Measurements from ENCODE around the gene TSPAN13. TPM values are rescaled to one million over a fixed set of nuclear protein-coding genes. Genes with fewer than 3 reads are reported as not detected.

Gene TSPAN13
- total RNA-seq, 2 donors from 2014 or later: 24.7 to 50.8 TPM

DNA sequence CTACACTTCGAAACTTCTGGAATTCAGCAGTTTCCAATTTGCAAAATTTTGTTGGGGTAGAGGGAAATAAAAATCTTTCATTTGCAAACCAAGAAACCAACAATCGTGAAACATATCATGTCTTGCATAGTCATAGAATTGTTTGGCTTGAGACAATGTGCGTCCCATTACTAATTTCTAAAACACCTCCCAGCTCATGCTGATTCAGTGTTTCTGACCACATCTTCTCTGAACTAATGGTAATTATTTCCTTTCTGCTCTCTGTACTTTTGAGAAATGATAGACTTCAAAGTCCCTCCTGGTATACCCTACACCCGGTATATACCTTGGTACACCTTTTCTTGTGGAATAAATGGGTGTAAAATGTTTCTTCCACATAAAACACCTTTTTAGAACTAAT is 41.8 kb upstream of the TSPAN13 start:
- no peak for DNase-seq

GRCh38 chr7:16712916-16713315 is 40.6 kb upstream of the TSPAN13 start:
- Histone ChIP-seq H3K27ac (no peak overlapping the region), H3K9me3 (no peaks in the 10 kb centered on the region), H3K36me3 (replicated peaks in 1 of 2; ENCODE audit: insufficient read depth in 1 of 2, low read depth in 2 of 2) (no peaks in the 10 kb centered on the region), H3K4me3 (no peak overlapping the region), H3K4me1 (no peaks in the 10 kb centered on the region), H3K27me3 (no peaks in the 10 kb centered on the region)
- TF ChIP-seq POLR2A (IDR thresholded peaks at IDR 0.05) (no peak), CTCF (IDR thresholded peaks at IDR 0.05) (no peak)
- no peak for ATAC-seq
- intact Hi-C loops (cut with DNase I): no loop called here
- 96 to 100% methylated on average over 4 of the region's 4 CpGs for WGBS, 2 donors
- no peak for DNase-seq

More for the DNA sequence above, 41.8 kb upstream of the TSPAN13 start:
- ATAC-seq: no peak
- intact Hi-C loops (cut with DNase I): no loop called here
- H3K27ac ChIP-seq: no peak overlapping the region
- TF ChIP-seq CTCF (IDR thresholded peaks at IDR 0.05) (no peak), POLR2A (IDR thresholded peaks at IDR 0.05) (no peak)
- H3K4me3 ChIP-seq: no peak overlapping the region
- H3K4me1 ChIP-seq: no peaks in the 10 kb centered on the region
- WGBS, 2 donors: 83 to 91% methylated on average over 4 of the region's 4 CpGs
- no peaks in the 10 kb centered on the region for H3K9me3 ChIP-seq
- no peaks in the 10 kb centered on the region for H3K36me3 ChIP-seq (replicated peaks in 1 of 2; ENCODE audit: insufficient read depth in 1 of 2, low read depth in 2 of 2)
- H3K27me3 ChIP-seq: no peaks in the 10 kb centered on the region

DNA sequence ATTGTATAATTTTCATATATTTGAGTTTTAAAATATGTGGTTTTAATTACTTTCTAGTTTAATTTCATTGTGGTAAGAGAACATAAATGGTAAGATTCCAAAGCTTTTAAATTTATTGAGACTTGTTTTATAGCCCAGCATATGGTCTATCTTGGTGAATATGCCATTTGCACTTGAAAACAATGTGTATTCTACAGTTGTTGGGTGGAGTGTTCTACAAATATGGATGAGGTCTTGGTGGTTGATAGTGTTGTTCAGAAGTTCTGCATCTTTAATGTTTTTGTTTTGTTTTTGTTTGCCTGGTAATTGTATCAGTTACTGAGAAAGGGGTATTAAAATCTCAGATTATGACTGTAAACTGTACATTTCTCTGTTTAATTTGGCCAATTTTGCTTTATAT is 37.6 kb upstream of the TSPAN13 start:
- Histone ChIP-seq H3K9me3 (no peaks in the 10 kb centered on the region), H3K4me1 (no peaks in the 10 kb centered on the region), H3K36me3 (replicated peaks in 1 of 2; ENCODE audit: insufficient read depth in 1 of 2, low read depth in 2 of 2) (no peaks in the 10 kb centered on the region), H3K4me3 (no peak overlapping the region), H3K27ac (no peak overlapping the region), H3K27me3 (no peaks in the 10 kb centered on the region)
- ATAC-seq: no peak
- intact Hi-C loops (cut with DNase I): no loop called here
- no peak for TF ChIP-seq POLR2A (IDR thresholded peaks at IDR 0.05)
- TF ChIP-seq CTCF (IDR thresholded peaks at IDR 0.05): no peak
- DNase-seq: no peak

GRCh38 chr7:16718111-16718656 is 35.4 kb upstream of the TSPAN13 start:
- H3K27me3 ChIP-seq: no peaks in the 10 kb centered on the region
- H3K36me3 ChIP-seq (replicated peaks in 1 of 2; ENCODE audit: insufficient read depth in 1 of 2, low read depth in 2 of 2): no peaks in the 10 kb centered on the region
- H3K4me3 ChIP-seq: no peak overlapping the region
- H3K4me1 ChIP-seq: no peaks in the 10 kb centered on the region
- no peak for ATAC-seq
- no peak overlapping the region for H3K27ac ChIP-seq
- no peaks in the 10 kb centered on the region for H3K9me3 ChIP-seq
- intact Hi-C loops (cut with DNase I): no loop called here
- 84 to 92% methylated on average over 3 of the region's 3 CpGs for WGBS, 2 donors
- no peak for DNase-seq
- no peak for TF ChIP-seq POLR2A (IDR thresholded peaks at IDR 0.05)

DNA sequence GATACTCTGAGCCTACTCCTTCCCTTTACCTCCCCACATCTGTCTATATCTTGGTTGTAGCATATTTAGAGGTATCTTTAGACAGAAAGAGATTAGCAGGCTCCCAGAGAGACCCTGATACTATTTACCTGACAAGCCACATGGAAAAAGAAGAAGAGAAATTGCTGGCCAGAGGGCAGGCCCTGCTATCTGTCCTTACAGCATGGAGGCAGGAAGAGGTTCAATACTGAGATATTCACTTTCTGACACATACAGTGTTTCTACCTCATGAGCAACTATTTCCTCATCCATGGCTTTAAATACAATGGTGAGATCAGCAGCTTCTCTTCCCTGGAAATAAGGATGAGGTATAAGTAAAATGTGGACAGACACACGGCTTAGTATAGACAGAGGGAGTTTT is 33.9 kb upstream of the TSPAN13 start:
- intact Hi-C loops (cut with DNase I): no loop called here
- WGBS, 2 donors: 91 to 97% methylated on average over 1 of the region's 1 CpG
- Histone ChIP-seq H3K9me3 (no peaks in the 10 kb centered on the region), H3K4me1 (peaks cover 3% of the 10 kb centered on the region), H3K27me3 (no peaks in the 10 kb centered on the region), H3K27ac (no peak overlapping the region), H3K36me3 (replicated peaks in 1 of 2; ENCODE audit: insufficient read depth in 1 of 2, low read depth in 2 of 2) (no peaks in the 10 kb centered on the region), H3K4me3 (no peak overlapping the region)
- ATAC-seq: no peak
- TF ChIP-seq CTCF (IDR thresholded peaks at IDR 0.05) (no peak), POLR2A (IDR thresholded peaks at IDR 0.05) (no peak)
- DNase-seq: no peak
